Measurements from ENCODE around the gene SHKBP1. TPM values are rescaled to one million over a fixed set of nuclear protein-coding genes. Genes with fewer than 3 reads are reported as not detected.

Gene SHKBP1
- total RNA-seq, 2 donors from 2014 or later = 113 to 126 TPM

- Mint-ChIP-seq H3K27me3 (peaks cover 10% of the 10 kb centered on the region), H3K27ac (no peak overlapping the region), H3K4me1 (peaks cover 11% of the 10 kb centered on the region), H3K4me3 (no peak overlapping the region), H3K9me3 (peaks cover 5% of the 10 kb centered on the region), H3K36me3 (ENCODE audit: low read depth) (no peaks in the 10 kb centered on the region)
- no peak for ATAC-seq (replicated peaks)
Measured at GRCh38 chr19:40567040-40567749, 9.5 kb upstream of the SHKBP1 start.

GRCh38 chr19:40567750-40568494, 8.8 kb upstream of the SHKBP1 start:
- Mint-ChIP-seq H3K4me1 (peaks cover 11% of the 10 kb centered on the region), H3K36me3 (ENCODE audit: low read depth) (no peaks in the 10 kb centered on the region), H3K27me3 (peaks cover 10% of the 10 kb centered on the region), H3K4me3 (peak overlapping the region; percentile 16), H3K9me3 (peaks cover 5% of the 10 kb centered on the region), H3K27ac (no peak overlapping the region)
- no peak for ATAC-seq (replicated peaks)

GRCh38 chr19:40570313-40571004, 6.2 kb upstream of the SHKBP1 start:
- ATAC-seq (replicated peaks) = peak; percentile 94
- H3K27ac Mint-ChIP-seq = peak overlapping the region; percentile 43
- H3K36me3 Mint-ChIP-seq (ENCODE audit: low read depth) = no peaks in the 10 kb centered on the region
- peaks cover 5% of the 10 kb centered on the region for H3K9me3 Mint-ChIP-seq
- peak overlapping the region; percentile 72 for H3K4me3 Mint-ChIP-seq
- H3K27me3 Mint-ChIP-seq = peaks cover 10% of the 10 kb centered on the region
- peaks cover 11% of the 10 kb centered on the region for H3K4me1 Mint-ChIP-seq

GRCh38 chr19:40571005-40571318, 5.7 kb upstream of the SHKBP1 start:
- no peak for ATAC-seq (replicated peaks)
- Mint-ChIP-seq H3K9me3 (peaks cover 5% of the 10 kb centered on the region), H3K4me1 (peaks cover 14% of the 10 kb centered on the region), H3K4me3 (peak overlapping the region; percentile 72), H3K27me3 (peaks cover 10% of the 10 kb centered on the region), H3K36me3 (ENCODE audit: low read depth) (no peaks in the 10 kb centered on the region), H3K27ac (peak overlapping the region; percentile 43)

- Mint-ChIP-seq H3K4me3 (no peak overlapping the region), H3K9me3 (peaks cover 5% of the 10 kb centered on the region), H3K27ac (no peak overlapping the region), H3K36me3 (ENCODE audit: low read depth) (no peaks in the 10 kb centered on the region), H3K27me3 (peaks cover 6% of the 10 kb centered on the region), H3K4me1 (peaks cover 16% of the 10 kb centered on the region)
- no peak for ATAC-seq (replicated peaks)
Measured at GRCh38 chr19:40571831-40572495, 4.7 kb upstream of the SHKBP1 start.

- no peaks in the 10 kb centered on the region for H3K27me3 Mint-ChIP-seq
- peaks cover 21% of the 10 kb centered on the region for H3K36me3 Mint-ChIP-seq (ENCODE audit: low read depth)
- H3K27ac Mint-ChIP-seq = no peak overlapping the region
- peaks cover 5% of the 10 kb centered on the region for H3K9me3 Mint-ChIP-seq
- peaks cover 21% of the 10 kb centered on the region for H3K4me1 Mint-ChIP-seq
- H3K4me3 Mint-ChIP-seq = peak overlapping the region; percentile 76
- ATAC-seq (replicated peaks) = no peak
Measured at GRCh38 chr19:40575326-40575725, 1.3 kb upstream of the SHKBP1 start.

- Mint-ChIP-seq H3K27ac (peak overlapping the region; percentile 89), H3K36me3 (ENCODE audit: low read depth) (peaks cover 29% of the 10 kb centered on the region), H3K27me3 (no peaks in the 10 kb centered on the region), H3K9me3 (no peaks in the 10 kb centered on the region), H3K4me1 (peaks cover 15% of the 10 kb centered on the region), H3K4me3 (peak overlapping the region; percentile 76)
- peak; percentile 44 for ATAC-seq (replicated peaks)
Measured at GRCh38 chr19:40576151-40576584, 505 bp upstream of the SHKBP1 start.

- no peaks in the 10 kb centered on the region for H3K27me3 Mint-ChIP-seq
- no peak for ATAC-seq (replicated peaks)
- H3K36me3 Mint-ChIP-seq (ENCODE audit: low read depth) = peaks cover 51% of the 10 kb centered on the region
- H3K4me3 Mint-ChIP-seq = peak overlapping the region; percentile 76
- peak overlapping the region; percentile 89 for H3K27ac Mint-ChIP-seq
- H3K9me3 Mint-ChIP-seq = no peaks in the 10 kb centered on the region
- peaks cover 20% of the 10 kb centered on the region for H3K4me1 Mint-ChIP-seq
Measured at GRCh38 chr19:40578442-40578908, 1.8 kb downstream of the SHKBP1 start.

- Mint-ChIP-seq H3K36me3 (ENCODE audit: low read depth) (peaks cover 72% of the 10 kb centered on the region), H3K27me3 (no peaks in the 10 kb centered on the region), H3K27ac (no peak overlapping the region), H3K4me3 (no peak overlapping the region), H3K9me3 (no peaks in the 10 kb centered on the region), H3K4me1 (peaks cover 20% of the 10 kb centered on the region)
- no peak for ATAC-seq (replicated peaks)
Measured at GRCh38 chr19:40580619-40581018, 3.9 kb downstream of the SHKBP1 start.

- H3K36me3 Mint-ChIP-seq (ENCODE audit: low read depth) = peaks cover 81% of the 10 kb centered on the region
- ATAC-seq (replicated peaks) = no peak
- no peak overlapping the region for H3K27ac Mint-ChIP-seq
- no peaks in the 10 kb centered on the region for H3K9me3 Mint-ChIP-seq
- H3K27me3 Mint-ChIP-seq = no peaks in the 10 kb centered on the region
- H3K4me1 Mint-ChIP-seq = peaks cover 20% of the 10 kb centered on the region
- no peak overlapping the region for H3K4me3 Mint-ChIP-seq
Measured at GRCh38 chr19:40581531-40581930, 4.9 kb downstream of the SHKBP1 start.

GRCh38 chr19:40582467-40582866, 5.8 kb downstream of the SHKBP1 start:
- Mint-ChIP-seq H3K4me3 (no peak overlapping the region), H3K27ac (no peak overlapping the region), H3K9me3 (no peaks in the 10 kb centered on the region), H3K36me3 (ENCODE audit: low read depth) (peaks cover 89% of the 10 kb centered on the region), H3K4me1 (peaks cover 20% of the 10 kb centered on the region), H3K27me3 (no peaks in the 10 kb centered on the region)
- ATAC-seq (replicated peaks) = no peak

- no peaks in the 10 kb centered on the region for H3K9me3 Mint-ChIP-seq
- peaks cover 91% of the 10 kb centered on the region for H3K36me3 Mint-ChIP-seq (ENCODE audit: low read depth)
- H3K27me3 Mint-ChIP-seq = no peaks in the 10 kb centered on the region
- no peak for ATAC-seq (replicated peaks)
- no peak overlapping the region for H3K27ac Mint-ChIP-seq
- no peak overlapping the region for H3K4me3 Mint-ChIP-seq
- peaks cover 14% of the 10 kb centered on the region for H3K4me1 Mint-ChIP-seq
Measured at GRCh38 chr19:40583283-40583682, 6.6 kb downstream of the SHKBP1 start.

- Mint-ChIP-seq H3K36me3 (ENCODE audit: low read depth) (peaks cover 92% of the 10 kb centered on the region), H3K4me3 (no peak overlapping the region), H3K27ac (no peak overlapping the region), H3K4me1 (peaks cover 9% of the 10 kb centered on the region), H3K27me3 (no peaks in the 10 kb centered on the region), H3K9me3 (no peaks in the 10 kb centered on the region)
- no peak for ATAC-seq (replicated peaks)
Measured at GRCh38 chr19:40584007-40584406, 7.3 kb downstream of the SHKBP1 start.

GRCh38 chr19:40585241-40585981, 8.7 kb downstream of the SHKBP1 start:
- Mint-ChIP-seq H3K27me3 (no peaks in the 10 kb centered on the region), H3K36me3 (ENCODE audit: low read depth) (peaks cover 82% of the 10 kb centered on the region), H3K4me3 (no peak overlapping the region), H3K9me3 (no peaks in the 10 kb centered on the region), H3K27ac (peak overlapping the region; percentile 66), H3K4me1 (peaks cover 9% of the 10 kb centered on the region)
- ATAC-seq (replicated peaks) = peak; percentile 57
